Measurements from ENCODE around the gene DNAH2.
"Not testable (repeated sequence)": the region's sequence is repeated elsewhere in the genome, so short reads cannot be mapped to it uniquely, and the experiment has no call there.

The DNAH2 gene

DNA sequence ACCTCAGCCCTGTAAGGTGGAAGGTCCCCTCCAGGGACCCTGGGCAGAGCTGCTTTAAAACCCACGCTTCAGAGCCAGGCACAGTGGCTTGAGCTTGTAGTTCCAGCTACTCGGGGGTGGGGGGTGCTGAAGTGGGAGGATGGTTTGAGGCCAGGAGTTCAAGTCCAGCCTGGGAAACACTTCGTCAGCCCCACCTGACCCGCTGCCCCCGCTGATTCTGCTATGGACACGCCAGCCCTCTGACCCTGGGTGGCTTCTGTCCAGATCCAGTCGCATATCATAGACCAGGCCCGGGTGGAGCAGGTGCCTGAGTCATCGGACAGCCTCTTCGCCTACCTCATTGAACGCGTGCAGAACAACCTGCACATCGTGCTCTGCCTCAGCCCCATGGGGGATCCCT lies 81.3 kb downstream of the DNAH2 start:
- Histone ChIP-seq H3K9me3 (ENCODE audit: control insufficient read depth, low read length) (no peaks in the 10 kb centered on the region), H3K4me1 (ENCODE audit: control insufficient read depth, insufficient read depth, low read length) (no peaks in the 10 kb centered on the region), H3K4me3 (ENCODE audit: insufficient read depth, low read depth, low read length) (no peak overlapping the region), H3K27ac (ENCODE audit: insufficient read depth, low read depth, low read length, poor library complexity, severe bottlenecking) (no peak overlapping the region), H3K36me3 (ENCODE audit: control insufficient read depth, insufficient read depth, low read length) (no peaks in the 10 kb centered on the region), H3K27me3 (ENCODE audit: control insufficient read depth, insufficient read depth, low read length, poor library complexity, severe bottlenecking) (no peaks in the 10 kb centered on the region)
- 85 to 87% methylated on average over 13 of the region's 13 CpGs for WGBS, 2 experiments

DNA sequence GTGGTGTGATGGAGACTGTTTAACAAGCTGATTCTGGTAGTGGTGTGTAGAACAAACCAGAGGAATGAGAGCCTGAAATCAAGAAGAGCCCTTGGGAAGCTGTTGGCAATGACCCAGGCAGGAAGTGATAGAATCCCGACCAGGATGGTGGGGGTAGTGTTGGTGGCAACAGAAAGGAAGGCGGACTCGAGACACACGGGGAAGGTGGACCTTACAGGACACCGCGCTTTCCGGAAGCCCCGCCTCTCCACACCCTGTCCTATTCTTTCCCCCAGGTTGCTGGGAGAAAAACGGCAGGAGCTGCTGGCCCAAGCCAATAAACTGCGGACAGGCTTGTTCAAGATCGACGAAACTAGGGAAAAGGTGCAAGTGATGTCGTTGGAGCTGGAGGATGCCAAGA lies 86.4 kb downstream of the DNAH2 start:
- no peaks in the 10 kb centered on the region for H3K9me3 ChIP-seq (ENCODE audit: control insufficient read depth, low read length)
- no peaks in the 10 kb centered on the region for H3K36me3 ChIP-seq (ENCODE audit: control insufficient read depth, insufficient read depth, low read length)
- H3K27ac ChIP-seq (ENCODE audit: insufficient read depth, low read depth, low read length, poor library complexity, severe bottlenecking) = no peak overlapping the region
- no peaks in the 10 kb centered on the region for H3K4me1 ChIP-seq (ENCODE audit: control insufficient read depth, insufficient read depth, low read length)
- 77% methylated on average over 13 of the region's 13 CpGs for WGBS, 2 experiments
- H3K27me3 ChIP-seq (ENCODE audit: control insufficient read depth, insufficient read depth, low read length, poor library complexity, severe bottlenecking) = no peaks in the 10 kb centered on the region
- no peak overlapping the region for H3K4me3 ChIP-seq (ENCODE audit: insufficient read depth, low read depth, low read length)

DNA sequence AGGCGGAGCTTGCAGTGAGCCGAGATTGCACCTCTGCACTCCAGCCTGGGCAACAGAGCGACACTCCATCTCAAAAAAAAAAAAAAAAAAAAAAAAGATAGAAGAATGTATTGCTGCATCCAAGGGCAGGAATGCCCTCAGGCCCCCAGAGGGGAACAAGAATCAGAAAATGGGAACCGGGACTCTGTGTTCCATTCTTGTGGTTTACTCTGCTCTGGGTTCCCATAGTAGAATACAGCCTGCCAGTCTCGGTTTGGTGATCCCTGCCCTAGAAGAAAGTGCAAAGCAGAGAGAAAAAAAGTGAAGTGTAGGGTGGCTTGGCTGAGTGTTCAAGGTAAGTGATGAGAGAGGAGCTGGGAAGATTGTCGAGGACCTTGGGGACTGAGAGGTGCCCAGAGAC lies 89.0 kb downstream of the DNAH2 start:
- no peak overlapping the region for H3K4me3 ChIP-seq (ENCODE audit: insufficient read depth, low read depth, low read length)
- H3K4me1 ChIP-seq (ENCODE audit: control insufficient read depth, insufficient read depth, low read length) = no peaks in the 10 kb centered on the region
- H3K9me3 ChIP-seq (ENCODE audit: control insufficient read depth, low read length) = no peaks in the 10 kb centered on the region
- H3K27me3 ChIP-seq (ENCODE audit: control insufficient read depth, insufficient read depth, low read length, poor library complexity, severe bottlenecking) = no peaks in the 10 kb centered on the region
- WGBS, 2 experiments = 90% methylated on average over 4 to 6 of the region's 6 CpGs
- no peak overlapping the region for H3K27ac ChIP-seq (ENCODE audit: insufficient read depth, low read depth, low read length, poor library complexity, severe bottlenecking)
- no peaks in the 10 kb centered on the region for H3K36me3 ChIP-seq (ENCODE audit: control insufficient read depth, insufficient read depth, low read length)

DNA sequence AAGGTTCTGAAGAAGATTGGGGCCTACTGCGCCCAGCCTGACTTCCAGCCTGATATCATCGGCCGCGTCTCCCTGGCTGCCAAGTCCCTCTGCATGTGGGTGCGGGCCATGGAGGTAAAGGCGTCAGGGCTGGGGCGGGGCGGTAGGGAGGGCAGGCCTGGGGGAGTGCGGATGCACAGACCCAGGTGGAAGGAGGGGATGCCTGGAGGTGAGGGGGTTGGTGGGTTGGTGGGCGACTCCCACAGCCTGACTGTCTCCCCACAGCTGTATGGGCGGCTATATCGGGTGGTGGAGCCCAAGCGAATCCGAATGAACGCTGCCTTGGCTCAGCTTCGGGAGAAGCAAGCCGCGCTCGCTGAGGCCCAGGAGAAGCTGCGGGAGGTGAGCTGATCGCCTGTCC lies 89.7 kb downstream of the DNAH2 start:
- WGBS, 2 experiments = 92 to 95% methylated on average over 21 of the region's 21 CpGs
- Histone ChIP-seq H3K36me3 (ENCODE audit: control insufficient read depth, insufficient read depth, low read length) (no peaks in the 10 kb centered on the region), H3K9me3 (ENCODE audit: control insufficient read depth, low read length) (no peaks in the 10 kb centered on the region)

DNA sequence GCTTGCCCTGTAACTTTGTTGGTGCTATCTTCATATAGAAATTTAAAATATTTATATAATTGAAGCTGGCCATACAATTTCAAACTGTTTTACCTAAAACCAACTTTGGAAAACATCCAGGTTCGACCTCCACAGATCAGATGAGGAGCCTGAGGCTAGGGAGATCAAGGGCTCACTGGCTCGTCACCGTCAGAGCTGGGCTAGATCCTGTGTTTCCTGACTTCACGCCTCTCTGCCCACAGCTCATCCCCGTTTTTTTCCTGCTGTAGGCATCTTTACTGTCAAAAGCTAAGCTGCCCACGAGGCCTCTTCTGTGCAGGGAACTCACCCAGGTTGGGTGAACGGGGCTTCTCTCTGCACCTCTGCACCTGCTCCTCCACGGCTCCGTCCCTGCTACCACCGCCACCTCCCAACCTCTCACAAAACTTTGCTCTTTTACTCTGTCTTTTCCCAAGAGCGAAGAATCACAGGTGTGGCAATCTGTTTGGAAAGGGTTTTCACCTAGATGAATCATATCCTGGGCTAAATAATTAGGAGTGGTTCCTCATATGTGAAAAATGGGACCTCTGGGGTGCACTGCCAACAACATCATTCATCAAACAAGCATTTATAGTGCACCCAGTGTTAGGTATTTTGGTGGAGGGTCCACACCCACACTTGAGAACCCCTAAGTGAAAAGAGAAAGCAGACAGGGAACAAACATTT lies 91.7 kb downstream of the DNAH2 start:
- H3K36me3 ChIP-seq (ENCODE audit: control insufficient read depth, insufficient read depth, low read length) = no peaks in the 10 kb centered on the region
- H3K4me1 ChIP-seq (ENCODE audit: control insufficient read depth, insufficient read depth, low read length) = no peaks in the 10 kb centered on the region
- 84% methylated on average over 11 of the region's 11 CpGs for WGBS, 2 experiments
- no peaks in the 10 kb centered on the region for H3K9me3 ChIP-seq (ENCODE audit: control insufficient read depth, low read length)
- no peak overlapping the region for H3K4me3 ChIP-seq (ENCODE audit: insufficient read depth, low read depth, low read length)
- H3K27ac ChIP-seq (ENCODE audit: insufficient read depth, low read depth, low read length, poor library complexity, severe bottlenecking) = no peak overlapping the region
- no peaks in the 10 kb centered on the region for H3K27me3 ChIP-seq (ENCODE audit: control insufficient read depth, insufficient read depth, low read length, poor library complexity, severe bottlenecking)

More for the DNA sequence above, 89.7 kb downstream of the DNAH2 start:
- Histone ChIP-seq H3K27ac (ENCODE audit: insufficient read depth, low read depth, low read length, poor library complexity, severe bottlenecking) (no peak overlapping the region), H3K4me1 (ENCODE audit: control insufficient read depth, insufficient read depth, low read length) (no peaks in the 10 kb centered on the region), H3K4me3 (ENCODE audit: insufficient read depth, low read depth, low read length) (no peak overlapping the region), H3K27me3 (ENCODE audit: control insufficient read depth, insufficient read depth, low read length, poor library complexity, severe bottlenecking) (no peaks in the 10 kb centered on the region)

DNA sequence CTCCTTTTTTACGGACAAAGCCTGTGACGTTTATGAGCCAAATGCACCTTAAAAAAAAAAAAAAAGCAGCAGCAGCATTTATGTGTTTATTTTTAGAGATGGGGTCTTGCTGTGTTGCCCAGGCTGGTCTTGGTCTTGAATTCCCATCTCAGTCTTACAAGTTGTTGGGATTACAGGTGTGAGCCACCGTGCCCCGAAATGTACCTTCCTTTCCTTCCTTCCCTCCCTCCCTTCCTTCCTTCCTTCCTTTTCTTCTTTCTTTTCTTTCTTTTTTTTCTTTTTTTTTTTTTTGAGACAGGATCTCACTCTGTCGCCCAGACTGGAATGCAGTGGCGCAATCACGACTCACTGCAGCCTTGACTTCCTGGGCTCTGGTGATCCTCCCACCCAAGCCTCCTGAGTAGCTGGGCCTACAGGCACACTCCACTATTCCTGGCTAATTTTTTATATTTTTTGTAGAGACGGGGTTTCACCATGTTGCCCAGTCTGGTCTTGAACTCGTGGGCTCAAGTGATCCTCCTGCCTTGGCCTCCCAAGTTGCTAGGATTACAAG lies 92.3 kb downstream of the DNAH2 start:
- not testable (repeated sequence) for H3K27ac ChIP-seq (ENCODE audit: insufficient read depth, low read depth, low read length, poor library complexity, severe bottlenecking); H3K27me3 ChIP-seq (ENCODE audit: control insufficient read depth, insufficient read depth, low read length, poor library complexity, severe bottlenecking); H3K4me3 ChIP-seq (ENCODE audit: insufficient read depth, low read depth, low read length); H3K9me3 ChIP-seq (ENCODE audit: control insufficient read depth, low read length); H3K36me3 ChIP-seq (ENCODE audit: control insufficient read depth, insufficient read depth, low read length); H3K4me1 ChIP-seq (ENCODE audit: control insufficient read depth, insufficient read depth, low read length)
- 89 to 96% methylated on average over 9 of the region's 9 CpGs for WGBS, 2 experiments

DNA sequence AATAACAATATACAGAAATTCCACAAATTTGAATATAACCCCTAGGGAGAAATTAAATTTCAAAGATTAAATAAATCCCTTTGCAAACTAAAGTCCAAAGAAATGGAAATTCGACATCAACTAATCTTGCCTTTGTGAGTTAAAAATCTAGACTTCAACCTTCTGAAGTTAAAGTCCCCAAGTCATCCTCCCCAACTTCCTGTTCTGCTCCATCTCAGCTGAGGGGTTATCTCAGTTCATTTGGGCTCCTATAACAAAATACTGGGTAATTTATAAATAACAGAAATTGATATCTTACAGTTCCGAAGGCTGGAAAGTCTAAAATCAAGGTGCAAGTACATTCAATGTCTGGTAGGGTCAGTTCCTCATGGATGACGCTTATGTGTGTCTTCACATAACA lies 93.7 kb downstream of the DNAH2 start:
- WGBS, 2 experiments = 92% methylated on average over 3 of the region's 3 CpGs
- Histone ChIP-seq H3K27me3 (ENCODE audit: control insufficient read depth, insufficient read depth, low read length, poor library complexity, severe bottlenecking) (no peaks in the 10 kb centered on the region), H3K36me3 (ENCODE audit: control insufficient read depth, insufficient read depth, low read length) (no peaks in the 10 kb centered on the region), H3K4me3 (ENCODE audit: insufficient read depth, low read depth, low read length) (no peak overlapping the region), H3K9me3 (ENCODE audit: control insufficient read depth, low read length) (no peaks in the 10 kb centered on the region), H3K4me1 (ENCODE audit: control insufficient read depth, insufficient read depth, low read length) (no peaks in the 10 kb centered on the region), H3K27ac (ENCODE audit: insufficient read depth, low read depth, low read length, poor library complexity, severe bottlenecking) (no peak overlapping the region)

DNA sequence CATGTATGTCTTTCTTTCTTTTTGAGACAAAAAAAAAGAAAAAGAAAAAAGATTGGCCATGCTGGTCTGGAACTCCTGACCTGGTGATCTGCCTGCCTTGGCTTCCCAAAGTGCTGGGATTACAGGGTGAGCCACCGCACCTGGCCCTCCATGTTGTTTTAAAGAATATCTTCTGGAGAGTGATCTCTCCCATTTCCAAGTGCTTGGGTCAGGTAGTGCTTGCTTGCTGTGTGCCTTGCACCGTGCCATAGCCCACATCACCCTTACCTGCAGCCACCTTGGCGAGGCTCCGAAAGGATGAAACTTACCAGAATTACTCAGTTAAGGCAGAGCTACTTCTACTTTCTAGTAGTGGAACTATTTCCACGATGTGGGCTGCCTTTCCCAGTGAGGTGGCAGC lies 97.4 kb downstream of the DNAH2 start:
- Histone ChIP-seq H3K27ac (ENCODE audit: insufficient read depth, low read depth, low read length, poor library complexity, severe bottlenecking) (no peak overlapping the region), H3K9me3 (ENCODE audit: control insufficient read depth, low read length) (no peaks in the 10 kb centered on the region), H3K27me3 (ENCODE audit: control insufficient read depth, insufficient read depth, low read length, poor library complexity, severe bottlenecking) (no peaks in the 10 kb centered on the region), H3K36me3 (ENCODE audit: control insufficient read depth, insufficient read depth, low read length) (no peaks in the 10 kb centered on the region), H3K4me1 (ENCODE audit: control insufficient read depth, insufficient read depth, low read length) (no peaks in the 10 kb centered on the region), H3K4me3 (ENCODE audit: insufficient read depth, low read depth, low read length) (no peak overlapping the region)
- 90 to 96% methylated on average over 5 of the region's 5 CpGs for WGBS, 2 experiments

DNA sequence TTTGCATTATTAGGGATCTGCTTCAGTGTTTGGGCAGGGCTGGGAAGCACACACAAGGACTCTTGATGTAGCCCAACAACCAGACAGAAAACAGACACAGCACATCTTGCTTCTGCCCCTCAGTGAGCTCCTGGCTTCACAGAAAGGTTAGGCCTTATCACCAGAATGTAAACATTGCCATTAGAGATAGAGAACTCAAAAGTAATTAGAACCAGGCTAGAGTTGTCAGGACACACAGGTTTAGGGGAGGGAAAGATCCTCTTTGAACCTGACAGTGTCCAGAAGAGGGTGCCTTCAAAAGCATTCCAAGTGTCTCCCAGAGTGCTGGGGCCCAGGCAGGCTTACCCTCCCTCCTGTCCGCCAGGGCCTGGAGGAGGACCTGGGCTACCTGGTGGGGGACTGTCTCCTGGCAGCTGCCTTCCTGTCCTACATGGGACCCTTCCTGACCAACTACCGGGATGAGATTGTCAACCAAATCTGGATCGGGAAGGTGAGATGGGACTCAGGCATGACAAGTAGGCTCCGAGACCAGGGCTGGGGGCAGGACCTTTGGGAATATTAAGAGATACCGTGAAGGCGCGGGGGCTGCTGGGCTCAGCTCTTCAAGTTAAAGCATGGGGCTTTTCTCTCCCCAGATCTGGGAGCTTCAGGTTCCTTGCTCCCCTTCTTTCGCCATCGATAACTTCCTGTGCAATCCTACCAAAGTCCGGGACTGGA lies 99.5 kb downstream of the DNAH2 start:
- H3K4me3 ChIP-seq (ENCODE audit: insufficient read depth, low read depth, low read length) = no peak overlapping the region
- 91 to 92% methylated on average over 10 of the region's 10 CpGs for WGBS, 2 experiments
- no peaks in the 10 kb centered on the region for H3K4me1 ChIP-seq (ENCODE audit: control insufficient read depth, insufficient read depth, low read length)
- no peaks in the 10 kb centered on the region for H3K9me3 ChIP-seq (ENCODE audit: control insufficient read depth, low read length)
- H3K27ac ChIP-seq (ENCODE audit: insufficient read depth, low read depth, low read length, poor library complexity, severe bottlenecking) = no peak overlapping the region
- H3K27me3 ChIP-seq (ENCODE audit: control insufficient read depth, insufficient read depth, low read length, poor library complexity, severe bottlenecking) = no peaks in the 10 kb centered on the region
- H3K36me3 ChIP-seq (ENCODE audit: control insufficient read depth, insufficient read depth, low read length) = no peaks in the 10 kb centered on the region

DNA sequence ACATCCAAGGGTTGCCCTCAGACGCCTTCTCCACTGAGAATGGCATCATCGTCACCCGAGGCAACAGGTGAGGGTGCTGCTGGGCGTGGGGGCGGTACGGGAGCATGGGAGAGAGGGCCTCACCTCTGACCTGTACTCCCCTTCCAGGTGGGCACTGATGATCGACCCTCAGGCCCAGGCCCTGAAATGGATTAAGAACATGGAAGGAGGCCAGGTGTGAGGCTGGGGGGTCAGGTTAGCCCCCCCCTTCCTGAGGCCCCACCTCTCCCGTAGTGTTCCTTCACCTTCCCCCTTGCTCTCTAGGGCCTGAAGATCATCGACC lies 100.1 kb downstream of the DNAH2 start:
- no peaks in the 10 kb centered on the region for H3K9me3 ChIP-seq (ENCODE audit: control insufficient read depth, low read length)
- no peak overlapping the region for H3K27ac ChIP-seq (ENCODE audit: insufficient read depth, low read depth, low read length, poor library complexity, severe bottlenecking)
- H3K27me3 ChIP-seq (ENCODE audit: control insufficient read depth, insufficient read depth, low read length, poor library complexity, severe bottlenecking) = no peaks in the 10 kb centered on the region
- no peaks in the 10 kb centered on the region for H3K4me1 ChIP-seq (ENCODE audit: control insufficient read depth, insufficient read depth, low read length)
- WGBS, 2 experiments = 93 to 94% methylated on average over 9 of the region's 9 CpGs
- H3K4me3 ChIP-seq (ENCODE audit: insufficient read depth, low read depth, low read length) = no peak overlapping the region
- H3K36me3 ChIP-seq (ENCODE audit: control insufficient read depth, insufficient read depth, low read length) = no peaks in the 10 kb centered on the region

Data from ectodermal cell (in vitro differentiated cells).